CD14-positive monocyte (primary cell): ENCODE data around the gene COL4A5. TPM values are rescaled to one million over a fixed set of nuclear protein-coding genes. Genes with fewer than 3 reads are reported as not detected.

Source experiments
- DNase-seq, 3 donors: peaks; one replicate each; pipeline ENCODE4 v3.0.0-alpha.2; 2011 to 2022
- H2AFZ ChIP-seq: 2 replicates; pipeline ENCODE4 v1.6.0; 2012; ENCODE audit warnings: mild to moderate bottlenecking, low read depth, low read length, inconsistent platforms; ENCODE audit not compliant: insufficient read depth, poor library complexity, severe bottlenecking
- H3K27ac ChIP-seq, 2 donors: 1 replicate in 1 of 2; 2 replicates in 1 of 2; pipeline ENCODE4 v1.5.1; 2012 to 2013; ENCODE audit warnings: low read length in 2 of 2, control low read depth in 1 of 2, inconsistent platforms in 1 of 2, low read depth in 1 of 2, mild to moderate bottlenecking in 1 of 2
- H3K27me3 ChIP-seq, 2 donors: one replicate each; pipeline versions ENCODE4 v1.6.0 to v1.6.1; 2011 to 2013; ENCODE audit warnings: low read length in 2 of 2; ENCODE audit not compliant: control insufficient read depth in 2 of 2, insufficient read depth in 2 of 2
- H3K36me3 ChIP-seq, 2 donors: replicated peaks in 1 of 2; 1 replicate in 1 of 2; 2 replicates in 1 of 2; pipeline versions ENCODE4 v1.5.1 to v1.6.1; 2012 to 2013; ENCODE audit warnings: low read length in 2 of 2, control low read depth in 1 of 2, inconsistent platforms in 1 of 2, mild to moderate bottlenecking in 1 of 2; ENCODE audit not compliant: insufficient read depth in 2 of 2, control insufficient read depth in 1 of 2
- H3K4me1 ChIP-seq, 2 donors: 1 replicate in 1 of 2; 2 replicates in 1 of 2; pipeline versions ENCODE4 v1.5.1 to v1.6.1; 2012 to 2013; ENCODE audit warnings: low read length in 2 of 2, control low read depth in 1 of 2, inconsistent platforms in 1 of 2, mild to moderate bottlenecking in 1 of 2, moderate library complexity in 1 of 2; ENCODE audit not compliant: insufficient read depth in 2 of 2, control insufficient read depth in 1 of 2
- H3K4me2 ChIP-seq: replicated peaks from 2 replicates; pipeline ENCODE3; 2012; ENCODE audit warnings: low read length, moderate library complexity, mild to moderate bottlenecking; ENCODE audit not compliant: poor library complexity, severe bottlenecking; ENCODE audit errors: extremely low read depth
- H3K4me3 ChIP-seq, 3 experiments: fragments of 200-600 bp in 1 of 3; sonication (generic) in 1 of 3; replicated peaks in 1 of 3; 1 replicate in 2 of 3; 2 replicates in 1 of 3; pipeline ENCODE4 v1.5.1; 2011 to 2013; ENCODE audit warnings: low read length in 3 of 3, mild to moderate bottlenecking in 3 of 3, control low read depth in 2 of 3, low read depth in 2 of 3, inconsistent platforms in 1 of 3, moderate library complexity in 1 of 3
- H3K79me2 ChIP-seq: 2 replicates; pipeline ENCODE4 v1.6.0; 2012; ENCODE audit warnings: mild to moderate bottlenecking, control low read depth, inconsistent platforms, low read length, moderate library complexity; ENCODE audit not compliant: insufficient read depth
- H3K9ac ChIP-seq: 2 replicates; pipeline ENCODE4 v1.6.0; 2017; ENCODE audit warnings: low read length, mild to moderate bottlenecking; ENCODE audit not compliant: insufficient read depth, poor library complexity, severe bottlenecking
- H3K9me3 ChIP-seq, 2 donors: replicated peaks in 1 of 2; 1 replicate in 1 of 2; 2 replicates in 1 of 2; pipeline versions ENCODE4 v1.5.1 to v1.6.1; 2012 to 2013; ENCODE audit warnings: low read length in 2 of 2, control low read depth in 1 of 2; ENCODE audit not compliant: control insufficient read depth in 1 of 2, insufficient read depth in 1 of 2
- H4K20me1 ChIP-seq: 2 replicates; pipeline ENCODE4 v1.6.0; 2012; ENCODE audit warnings: mild to moderate bottlenecking, low read length, control low read depth, moderate library complexity; ENCODE audit not compliant: insufficient read depth
- H3K27ac Mint-ChIP-seq, 7 donors: one replicate each; pipeline ENCODE4 v1.8.0; 2020; ENCODE audit warnings: mild to moderate bottlenecking in 7 of 7, mixed read lengths in 7 of 7, moderate library complexity in 6 of 7, inconsistent platforms in 2 of 7
- H3K27me3 Mint-ChIP-seq, 3 donors: one replicate each; pipeline ENCODE4 v1.8.0; 2021 to 2022; ENCODE audit warnings: low read depth in 3 of 3, mild to moderate bottlenecking in 3 of 3, mixed read lengths in 3 of 3, moderate library complexity in 3 of 3, inconsistent platforms in 1 of 3
- H3K36me3 Mint-ChIP-seq, 2 donors: one replicate each; pipeline ENCODE4 v1.8.0; 2020; ENCODE audit warnings: mixed read lengths in 2 of 2, inconsistent platforms in 1 of 2, mild to moderate bottlenecking in 1 of 2
- H3K4me1 Mint-ChIP-seq: one replicate; pipeline ENCODE4 v1.8.0; 2020; ENCODE audit warnings: mild to moderate bottlenecking, mixed read lengths
- H3K4me3 Mint-ChIP-seq, 2 donors: one replicate each; pipeline ENCODE4 v1.8.0; 2020; ENCODE audit warnings: mild to moderate bottlenecking in 2 of 2, mixed read lengths in 2 of 2, moderate library complexity in 1 of 2
- H3K9me3 Mint-ChIP-seq, 7 donors: one replicate each; pipeline ENCODE4 v1.8.0; 2020 to 2022; ENCODE audit warnings: mixed read lengths in 7 of 7, mild to moderate bottlenecking in 6 of 7, moderate library complexity in 6 of 7, inconsistent platforms in 2 of 7
- CTCF ChIP-seq: fragments of 200-600 bp; IDR thresholded peaks from one replicate; pipeline ENCODE4 v1.8.0; 2022; ENCODE audit warnings: antibody characterized with exemption, mild to moderate bottlenecking
- WGBS: methylation state at CpG from one replicate; pipeline ENCODE4 v1.1.5; 2013; ENCODE audit warnings: missing lambda C conversion rate; ENCODE audit not compliant: insufficient coverage; 5-methylcytosine and 5-hydroxymethylcytosine counted together
- intact Hi-C, 2 donors: fragments of 100-400 bp; cut with micrococcal nuclease; formaldehyde crosslinking; loops; one replicate each; pipeline versions ENCODE4 v1.15.0 to v1.15.1; 2023
- polyA plus RNA-seq, 3 donors: library from polyadenylated mRNA; depleted of rRNA in 1 of 3; unstranded in 2 of 3; stranded (reverse) in 1 of 3; fragments of 300-500 nt in 2 of 3; fragments of >200 nt in 1 of 3; fragmentation: Illumina TruSeq in 2 of 3; gene quantifications; 1 replicate in 2 of 3; 2 replicates in 1 of 3; pipeline ENCODE4 v1.2.3, GENCODE V29; 2012 to 2021
- small RNA-seq: library from RNA; depleted of rRNA; stranded (forward); fragments of <200 nt; gene quantifications from one replicate; pipeline ENCODE3, GENCODE V24; 2012; ENCODE audit warnings: low read depth; ENCODE audit not compliant: insufficient read length

Gene COL4A5
- polyA plus RNA-seq, 3 donors, result not detected

GRCh38 chrX:108740299-108740774 is 300.7 kb downstream of the COL4A5 start:
- Histone ChIP-seq H3K79me2 (no peaks in the 10 kb centered on the region), H3K4me1 (no peaks in the 10 kb centered on the region), H3K27me3 (peaks cover 10 to 33% of the 10 kb centered on the region in 2 donors), H3K27ac (no peak overlapping the region), H4K20me1 (no peaks in the 10 kb centered on the region), H3K4me3 (no peak overlapping the region), H3K9ac (no peak overlapping the region), H3K4me2 (no peak overlapping the region), H2AFZ (no peak overlapping the region), H3K36me3 (no peaks in the 10 kb centered on the region), H3K9me3 (peaks cover 0 to 6% of the 10 kb centered on the region in 2 donors)
- WGBS, result no CpG with 5 or more reads among the region's 1 CpG
- no peak for DNase-seq
- no peak overlapping the region for H3K4me3 Mint-ChIP-seq
- no peak overlapping the region for H3K27ac Mint-ChIP-seq
- intact Hi-C loops, result no loop called here
- peaks cover 1% of the 10 kb centered on the region for H3K4me1 Mint-ChIP-seq
- no peak for TF ChIP-seq CTCF
- H3K27me3 Mint-ChIP-seq, result peaks cover 28 to 34% (median 33%) of the 10 kb centered on the region in 3 donors
- H3K36me3 Mint-ChIP-seq, result no peaks in the 10 kb centered on the region
- peaks cover 0 to 23% (median 6%) of the 10 kb centered on the region in 7 donors for H3K9me3 Mint-ChIP-seq

Small RNA genes within 50 kb of the gene (small RNA-seq; reads per million reads assigned to genes)
- gene RF00019, result not detected

Other genes starting within 250 kb of the COL4A5 start
- gene COL4A6, start 1.4 kb upstream of the COL4A5 start, polyA plus RNA-seq, result not detected